Medulla oblongata (tissue), 1 donor: ENCODE results near the gene IDH3G.

Experiments used
- DNase-seq: peaks from one replicate; pipeline ENCODE4 v3.0.0-alpha.2; 2015; ENCODE audit errors: extremely low spot score

Gene IDH3G

DNA sequence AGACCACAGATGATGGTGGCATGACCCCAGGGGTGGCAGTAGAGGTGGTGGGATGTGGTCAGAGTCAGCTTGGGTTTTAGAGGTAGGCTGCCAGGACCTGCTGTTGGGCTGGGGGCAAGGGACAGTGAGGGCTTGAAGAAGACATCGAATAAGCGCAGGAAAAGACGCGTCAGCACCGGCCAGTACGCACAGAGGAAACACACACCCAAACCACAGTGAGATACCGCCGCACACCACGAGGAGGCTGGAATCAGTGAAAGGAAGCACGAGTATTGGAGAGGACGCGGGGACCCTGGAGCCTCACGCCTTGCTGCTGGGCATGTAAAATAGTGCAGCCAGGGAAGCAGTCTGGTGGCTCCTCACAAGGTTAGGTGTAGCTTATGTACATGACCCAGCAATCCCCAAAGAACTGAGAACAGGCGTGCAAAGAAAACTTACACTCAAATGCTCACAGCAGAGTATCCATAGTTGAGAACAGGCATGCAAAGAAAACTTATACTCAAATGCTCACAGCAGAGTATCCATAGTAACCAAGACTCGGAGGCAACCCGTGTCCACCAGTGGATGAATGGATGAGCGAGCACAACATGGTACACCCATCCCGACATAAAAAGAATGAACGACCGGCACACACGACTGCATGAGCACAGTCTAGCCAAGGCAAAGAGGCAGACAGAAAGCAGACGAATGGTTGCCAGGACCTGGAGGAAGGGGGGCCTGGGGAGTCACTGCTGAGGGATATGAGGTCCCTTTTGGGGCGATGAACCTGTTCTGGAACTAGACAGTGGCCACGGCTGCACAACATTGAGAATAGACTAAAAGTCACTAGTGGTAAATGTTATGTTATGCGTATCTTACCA lies 22.9 kb upstream of the IDH3G start:
- no peak for DNase-seq

DNA sequence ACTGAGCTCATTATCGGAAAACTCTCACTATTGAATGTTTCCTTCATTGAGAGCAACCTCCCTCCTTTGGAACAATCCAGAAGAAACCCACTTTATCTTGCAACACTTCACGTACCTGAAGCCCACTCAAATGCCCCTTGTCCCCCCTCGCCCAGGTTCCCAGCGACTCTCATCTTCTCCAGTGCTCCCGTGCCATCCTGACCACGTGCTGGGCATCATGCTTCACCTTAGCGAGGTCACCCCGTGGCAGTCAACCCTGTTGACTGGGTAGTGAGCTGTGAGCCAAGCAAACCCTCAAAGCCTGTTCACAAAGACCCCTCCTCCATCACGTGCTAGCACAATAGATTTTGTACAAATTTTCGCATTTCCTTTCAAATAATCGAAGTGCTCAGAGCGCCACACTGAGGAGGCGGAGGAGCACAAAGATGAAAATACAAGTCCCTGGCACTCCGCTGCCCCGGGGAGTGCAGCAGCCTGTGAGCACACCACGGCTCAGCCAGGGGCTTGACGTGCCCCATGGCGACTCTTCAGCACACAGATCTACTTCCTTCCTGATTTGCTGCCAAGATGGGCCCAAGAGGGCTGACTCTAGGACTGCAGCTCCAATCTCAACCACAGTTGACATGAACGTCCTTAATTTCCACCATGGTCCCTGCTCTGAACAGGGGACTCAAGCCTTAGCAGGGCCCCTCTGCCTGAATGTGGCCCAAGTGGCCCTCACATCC lies 20.6 kb upstream of the IDH3G start:
- DNase-seq = no peak

DNA sequence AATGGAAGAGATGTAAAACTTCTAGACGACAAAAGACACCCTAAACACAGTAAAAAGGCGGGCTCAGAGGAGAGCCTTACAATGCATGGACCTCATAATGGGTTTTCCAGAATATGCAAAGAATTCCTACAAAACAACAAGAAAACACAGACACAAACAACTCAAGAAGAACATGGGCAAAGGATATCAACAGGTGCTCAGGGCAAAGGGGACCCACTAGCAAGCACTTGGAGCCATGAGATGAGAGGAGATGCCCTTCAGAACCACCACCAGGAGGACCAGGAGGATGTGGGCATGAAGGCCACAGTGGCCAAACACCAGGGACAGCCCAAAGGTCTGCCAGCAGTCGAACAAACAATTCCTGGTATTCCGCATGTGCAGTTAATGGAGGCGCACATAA lies 19.0 kb upstream of the IDH3G start:
- no peak for DNase-seq

DNA sequence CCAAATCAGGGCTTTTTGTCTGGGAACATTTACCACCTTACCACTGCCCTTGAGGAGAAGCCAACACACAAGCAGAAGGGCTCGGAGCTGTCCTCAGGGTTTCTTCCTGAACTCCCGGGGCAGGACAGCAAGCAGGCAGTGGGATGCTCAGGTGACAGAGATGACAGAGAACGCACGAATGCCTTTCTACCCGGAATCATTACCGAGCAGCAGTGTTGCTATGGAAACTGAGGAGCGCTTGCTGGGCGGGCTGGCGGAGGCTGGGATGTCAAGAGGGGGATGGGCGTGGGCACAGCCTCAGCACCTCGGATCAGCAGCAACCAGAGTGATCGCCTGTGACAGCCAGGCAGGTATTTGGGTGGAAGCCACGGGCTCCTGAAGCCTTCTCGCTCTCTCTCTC lies 18.0 kb upstream of the IDH3G start:
- DNase-seq = no peak

DNA sequence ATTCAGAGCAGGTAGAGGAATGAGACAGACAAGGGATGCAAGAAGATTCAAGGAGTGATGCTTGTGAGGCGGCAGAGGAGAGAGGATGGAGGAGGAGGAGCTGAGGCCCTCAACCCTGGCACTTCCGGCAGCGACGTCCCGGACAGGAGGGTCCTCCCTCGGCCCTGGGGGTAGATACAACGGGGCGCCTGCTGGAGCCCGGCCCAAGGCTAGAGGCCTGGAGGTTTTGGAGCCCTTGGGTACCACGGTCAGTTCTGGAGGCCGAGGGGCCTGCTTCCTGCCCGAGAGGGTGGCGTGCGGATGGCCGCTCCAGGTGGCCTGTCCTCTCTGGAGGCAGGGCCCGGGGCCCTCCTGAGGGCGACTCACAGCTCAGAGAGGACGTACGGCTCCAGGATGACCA lies 13.8 kb upstream of the IDH3G start:
- no peak for DNase-seq

DNA sequence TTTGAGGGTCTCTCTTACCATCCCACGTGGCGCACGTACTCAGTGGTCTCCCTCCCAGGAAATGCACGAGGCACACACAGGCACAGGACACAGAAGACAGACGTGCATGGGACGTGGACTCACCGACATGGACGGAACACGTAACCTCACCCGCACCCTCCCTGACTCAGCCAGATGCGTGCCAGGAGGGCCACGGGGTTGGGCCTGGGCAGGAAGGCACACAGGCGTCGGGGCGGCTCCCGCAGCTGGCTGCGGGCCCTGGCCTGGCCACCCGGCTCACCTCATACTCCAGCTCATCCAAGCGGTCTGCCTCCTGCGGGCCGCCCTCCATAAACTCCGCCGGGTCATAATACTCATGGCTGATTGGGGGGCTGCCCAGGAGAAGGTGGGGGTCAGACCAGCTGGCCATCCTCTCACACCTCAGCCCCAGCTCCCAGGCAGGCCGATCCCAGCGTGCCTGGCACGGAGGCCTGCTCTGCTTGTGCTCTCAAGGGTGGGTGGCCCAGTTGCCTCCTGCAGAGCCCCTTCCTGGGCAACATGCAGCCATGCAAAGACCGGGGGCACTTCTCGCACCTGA lies 12.9 kb upstream of the IDH3G start:
- DNase-seq = no peak

DNA sequence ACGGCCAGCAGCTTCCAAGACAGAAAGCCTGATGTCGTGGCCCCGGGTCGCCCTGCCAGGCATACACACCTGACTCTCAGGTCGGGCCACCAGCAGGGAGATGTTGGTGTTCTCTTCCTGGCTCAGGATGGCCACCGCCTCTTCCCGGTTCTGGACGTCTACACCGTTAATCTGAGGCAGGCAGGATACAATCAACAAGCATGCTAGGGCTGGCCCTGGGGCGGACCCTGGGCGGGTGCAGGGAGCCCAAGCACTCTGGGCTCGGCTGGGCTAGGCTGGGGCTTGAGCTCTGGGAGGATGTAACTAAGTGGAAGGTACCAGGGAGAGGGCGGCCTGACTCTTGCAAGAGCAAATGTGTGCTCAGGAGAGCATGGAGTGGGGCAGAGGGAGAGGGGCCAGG lies 11.3 kb upstream of the IDH3G start:
- no peak for DNase-seq

DNA sequence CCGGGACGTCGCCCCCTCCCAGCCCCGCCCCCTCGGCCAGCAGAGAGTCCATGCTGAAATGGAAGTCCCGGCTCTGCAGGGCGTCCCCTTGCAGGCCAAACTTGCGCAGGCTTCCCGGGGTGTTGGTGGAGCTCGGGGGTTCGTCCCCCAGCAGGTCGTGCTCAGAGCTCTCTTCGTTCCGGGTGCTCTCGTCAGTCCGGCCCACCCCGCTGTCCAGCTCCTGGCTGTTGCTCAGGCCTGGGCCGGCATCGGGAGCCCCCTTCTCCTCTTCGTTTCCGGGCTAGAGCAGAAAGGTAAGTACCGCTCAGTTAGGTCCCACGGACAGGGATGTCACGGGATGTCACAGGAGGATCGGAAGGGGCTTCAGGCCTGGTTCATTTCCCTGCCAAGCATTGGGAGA lies 10.4 kb upstream of the IDH3G start:
- DNase-seq = no peak

DNA sequence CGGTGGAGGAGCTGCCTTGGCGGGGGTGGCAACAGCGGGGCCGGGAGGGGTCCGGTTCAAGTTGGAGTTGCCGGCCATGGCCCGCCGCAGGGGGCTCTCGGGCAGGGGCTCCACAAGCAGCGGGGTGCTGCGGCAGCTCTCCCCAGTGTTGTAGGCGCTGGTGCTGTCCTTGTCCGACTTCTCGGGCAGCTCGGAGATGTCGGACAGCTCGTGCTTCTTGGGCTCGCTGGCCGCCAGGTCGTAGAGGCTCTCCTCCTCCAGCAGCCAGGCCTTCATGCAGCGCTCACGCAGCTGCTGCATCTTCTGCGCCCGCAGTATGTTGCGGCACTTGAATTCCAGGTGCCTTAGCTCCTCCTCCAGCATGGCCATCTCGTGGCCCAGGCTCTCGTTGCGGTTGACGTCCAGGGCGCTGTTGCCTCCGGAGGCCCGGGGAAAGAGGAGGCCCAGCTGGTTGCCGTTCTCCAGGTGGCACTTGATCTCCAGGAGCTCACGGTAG lies 10.0 kb upstream of the IDH3G start:
- DNase-seq = no peak

DNA sequence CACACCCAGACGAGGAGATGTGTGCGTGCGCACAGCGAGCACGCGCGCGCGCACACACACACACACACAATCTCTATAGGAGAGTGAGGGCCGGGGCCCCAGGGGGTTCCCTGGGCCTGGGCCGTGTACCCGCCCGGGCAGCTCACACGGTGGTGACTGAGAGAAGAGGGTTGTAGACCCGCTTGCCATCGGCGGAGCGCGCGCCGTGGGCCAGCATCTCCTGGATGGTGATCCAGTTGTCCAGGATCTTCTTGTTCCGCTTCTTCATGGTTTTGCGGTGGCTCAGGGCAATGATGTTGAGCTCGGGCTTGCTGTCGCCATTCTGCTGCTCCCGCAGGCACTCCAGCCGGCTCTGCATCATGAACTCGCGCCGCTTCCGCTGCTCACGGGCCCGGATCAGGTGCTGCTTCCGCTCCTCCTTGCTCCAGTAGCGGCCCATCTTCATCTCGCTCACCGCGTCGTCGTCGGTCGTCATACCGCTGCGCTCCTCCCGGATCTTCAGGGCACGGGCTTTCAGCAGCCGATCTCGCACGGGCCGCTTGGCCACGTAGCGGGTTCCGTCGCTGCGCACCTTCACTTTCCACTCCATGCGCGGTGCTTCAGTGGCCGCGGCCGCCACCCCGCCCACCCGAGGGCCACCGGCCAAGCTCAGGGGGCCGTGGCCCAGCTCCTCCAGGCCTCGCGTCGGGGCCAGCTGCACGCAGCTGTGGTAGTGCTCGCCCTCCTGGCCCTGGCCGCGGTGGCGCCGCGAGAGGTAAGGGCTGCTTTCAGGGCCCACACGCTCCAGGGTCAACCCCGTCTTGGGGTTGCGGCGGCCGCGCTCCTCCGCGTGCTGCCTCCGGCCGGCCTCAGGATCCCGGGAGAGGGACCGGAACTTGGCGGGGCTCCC lies 9.3 kb upstream of the IDH3G start:
- DNase-seq = no peak

DNA sequence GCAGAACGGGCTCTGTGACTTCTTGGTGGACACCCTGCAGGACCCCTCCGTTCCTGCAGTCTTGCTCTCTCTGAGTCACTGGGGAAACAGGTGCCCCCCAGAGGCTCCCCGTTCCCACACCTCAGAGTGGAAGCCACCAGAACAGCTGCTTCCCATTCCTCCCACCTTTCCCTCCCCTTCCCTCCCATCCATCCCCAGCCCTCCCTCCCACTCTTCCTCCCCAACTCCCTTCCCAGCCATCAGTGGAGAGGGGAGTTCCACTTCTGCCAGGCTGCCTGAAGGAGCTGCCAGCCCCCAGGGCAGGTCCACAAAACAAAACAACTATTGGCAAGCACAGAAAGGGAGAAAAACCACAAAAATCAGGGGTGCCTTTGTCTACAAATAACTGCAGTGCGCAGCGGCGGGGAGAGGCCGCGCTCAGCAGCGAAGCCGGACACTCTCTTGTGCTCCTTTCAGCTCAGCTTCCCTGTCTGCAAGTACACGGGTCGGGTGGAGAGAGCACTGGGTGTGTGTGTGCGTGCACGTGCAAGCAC lies 8.4 kb upstream of the IDH3G start:
- no peak for DNase-seq

DNA sequence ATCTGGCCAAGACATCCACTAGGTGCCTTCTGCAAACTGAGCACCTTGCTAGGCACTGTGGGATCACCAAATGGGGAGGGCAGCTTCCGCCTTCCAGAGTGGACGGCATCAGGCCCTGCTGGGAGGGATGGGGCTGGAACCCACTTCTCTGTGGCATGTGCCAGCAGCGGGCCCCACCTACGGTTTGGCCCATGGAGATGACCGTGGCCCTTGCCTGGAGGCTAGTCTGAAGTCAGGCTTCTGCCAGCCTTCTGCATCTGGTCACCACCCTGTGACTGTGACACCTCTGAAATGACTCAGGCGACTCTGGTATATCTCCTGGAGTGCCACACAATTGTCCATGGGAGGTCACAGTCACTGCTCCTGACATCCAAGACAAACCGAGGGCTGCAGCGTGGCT lies 7.5 kb upstream of the IDH3G start:
- no peak for DNase-seq

DNA sequence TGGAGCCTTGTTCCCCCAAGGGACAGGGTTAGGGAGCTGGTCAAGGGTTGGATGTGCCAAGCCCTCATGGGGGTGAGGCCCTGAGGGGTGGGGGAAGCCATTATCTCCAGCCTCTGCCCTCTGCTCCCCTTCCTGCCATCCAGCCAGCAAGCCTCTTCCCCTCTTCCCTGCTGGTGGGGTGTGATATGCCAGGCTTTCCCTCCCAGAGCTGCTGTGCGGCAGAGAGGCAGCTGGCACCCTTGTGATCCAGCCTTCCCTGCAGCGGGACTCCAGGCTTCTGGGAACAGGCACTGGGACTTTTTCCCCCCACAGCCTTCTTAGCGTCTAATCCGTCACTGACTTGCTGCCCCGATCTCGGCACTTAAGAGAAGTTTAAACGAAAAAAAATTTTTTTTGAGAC lies 6.6 kb upstream of the IDH3G start:
- DNase-seq = peak; percentile 22

DNA sequence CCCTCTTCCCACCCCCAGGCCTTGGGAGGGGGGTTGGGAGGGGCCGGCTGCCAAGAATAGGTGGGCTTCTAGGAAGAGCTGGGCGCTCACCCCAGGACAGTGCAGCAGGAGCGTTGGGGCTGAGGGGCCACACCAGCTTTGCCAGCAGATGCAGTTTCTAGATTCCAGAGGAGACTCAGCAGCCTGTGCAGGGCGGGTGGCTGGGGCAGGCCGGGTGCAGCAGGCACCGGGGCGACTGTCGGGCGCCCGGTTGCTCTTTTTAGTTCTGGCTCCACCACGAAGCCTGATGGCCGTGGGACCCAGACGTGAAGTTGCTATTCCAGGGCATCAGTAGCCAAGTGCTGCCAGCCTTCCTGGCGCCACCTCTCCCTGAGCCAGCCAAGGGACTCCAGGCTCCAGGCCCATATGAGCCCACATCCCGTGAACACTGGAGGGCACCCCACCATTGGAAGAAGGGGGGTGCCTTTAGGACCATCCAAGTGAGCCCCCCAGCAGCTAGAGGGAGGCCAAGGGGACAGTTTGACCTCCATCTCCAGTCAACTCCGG lies 6.1 kb upstream of the IDH3G start:
- DNase-seq = peak; percentile 38

DNA sequence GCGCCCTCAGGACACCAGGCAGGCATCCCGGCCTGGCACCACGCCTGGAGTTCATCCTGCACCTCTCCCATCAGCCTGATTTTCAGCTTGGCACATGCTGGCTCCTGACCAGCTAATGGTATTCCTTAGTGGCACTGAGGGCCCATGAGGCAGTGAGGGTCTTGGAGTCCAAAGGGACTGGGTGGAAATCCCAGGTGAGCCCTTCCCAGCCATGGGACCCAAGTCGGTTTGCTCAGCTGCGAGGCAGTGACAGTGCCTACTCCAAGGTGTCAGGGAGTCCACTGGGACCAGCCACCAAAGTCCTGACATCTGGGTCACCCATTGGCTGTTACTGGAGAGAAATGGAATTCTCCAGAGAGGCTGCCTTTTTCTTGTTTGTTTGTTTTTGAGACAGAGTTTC lies 5.2 kb upstream of the IDH3G start:
- no peak for DNase-seq

DNA sequence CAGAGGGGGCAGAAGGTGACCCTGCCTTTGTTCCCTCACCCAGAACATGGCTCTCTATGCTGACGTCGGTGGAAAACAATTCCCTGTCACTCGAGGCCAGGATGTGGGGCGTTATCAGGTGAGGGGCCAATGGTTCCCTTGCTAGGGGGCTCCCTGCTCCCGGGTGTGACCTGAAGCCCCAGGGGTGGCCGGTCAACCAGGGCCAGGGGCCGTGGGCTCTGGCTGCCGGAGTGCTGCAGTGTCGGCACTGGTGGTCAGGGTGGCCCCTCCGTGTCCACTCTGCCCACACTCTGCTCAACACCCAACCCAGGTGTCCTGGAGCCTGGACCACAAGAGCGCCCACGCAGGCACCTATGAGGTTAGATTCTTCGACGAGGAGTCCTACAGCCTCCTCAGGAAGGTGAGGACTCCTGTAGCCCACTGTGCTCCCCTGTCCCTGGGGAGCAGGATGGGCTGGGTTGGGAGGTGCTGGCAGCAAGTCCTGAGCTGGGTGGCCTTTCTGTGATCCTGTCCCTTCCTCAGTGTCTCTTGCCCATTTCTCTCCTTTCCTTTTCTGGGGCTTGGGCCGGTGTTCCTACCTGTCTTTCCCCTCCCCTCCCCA lies 3.3 kb upstream of the IDH3G start:
- no peak for DNase-seq

DNA sequence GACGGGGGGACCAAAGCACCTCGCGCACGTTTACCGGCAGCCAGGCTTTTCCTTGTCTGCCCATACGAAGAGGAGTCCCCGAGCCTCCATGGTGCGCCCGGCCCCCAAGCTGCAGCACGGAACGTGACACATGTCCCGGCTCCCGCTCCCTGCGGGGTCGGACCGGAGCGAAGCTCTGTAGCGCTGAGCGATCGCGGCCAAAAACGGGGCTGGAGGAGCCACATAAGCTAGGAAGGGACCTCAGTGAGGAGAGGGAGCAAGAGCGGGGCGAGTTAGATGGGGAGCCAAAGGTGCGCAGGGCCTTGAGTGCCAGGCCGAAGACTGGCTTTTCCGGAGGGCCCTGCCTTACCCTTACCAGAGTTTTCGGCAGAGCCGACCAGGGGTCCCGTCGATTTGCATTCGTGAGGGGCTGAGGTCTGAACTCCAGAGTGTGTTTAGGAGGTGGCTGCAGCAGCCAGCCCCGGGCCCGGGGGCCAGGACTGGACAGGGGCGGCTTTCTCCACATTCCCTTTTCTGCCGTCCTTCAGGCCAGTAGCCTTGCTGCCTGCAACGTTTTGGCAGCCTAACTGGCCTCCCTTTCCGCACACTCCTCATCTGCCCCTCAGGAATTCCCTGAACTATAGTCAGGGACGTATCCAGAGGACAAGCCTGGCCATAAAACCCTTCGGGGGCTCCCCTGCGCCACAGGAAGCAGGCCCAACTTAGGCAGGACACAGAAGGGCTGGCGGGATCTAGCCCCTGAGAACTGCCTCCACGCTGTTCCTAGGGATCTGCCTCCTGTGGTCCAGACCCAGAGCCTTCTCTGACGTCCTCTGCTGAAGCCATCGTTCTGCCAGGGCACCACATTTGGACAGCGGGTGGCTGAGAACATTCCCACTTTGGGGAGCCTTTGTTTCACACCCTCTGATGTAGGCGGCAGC lies 982 bp upstream of the IDH3G start:
- DNase-seq = no peak

DNA sequence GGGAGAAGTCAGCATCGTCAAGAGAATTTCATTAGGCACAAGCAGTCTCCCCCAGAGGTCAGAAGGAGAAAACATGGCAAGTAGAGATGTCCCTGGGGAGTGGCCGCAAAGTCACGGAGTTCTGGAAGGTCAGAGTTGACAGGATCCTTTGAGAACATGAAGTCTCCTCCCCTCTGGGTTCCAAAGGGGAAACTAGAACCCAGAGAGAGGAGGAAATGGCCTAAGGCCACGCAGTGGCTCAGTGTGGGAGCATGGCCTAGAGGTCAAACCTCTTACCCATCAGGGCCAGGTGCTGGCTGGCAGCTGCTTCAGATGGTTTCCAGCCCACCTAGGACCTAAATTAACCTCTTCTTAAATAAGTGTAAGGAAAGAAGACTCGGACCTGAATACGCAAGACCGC lies 884 bp downstream of the IDH3G start:
- no peak for DNase-seq

DNA sequence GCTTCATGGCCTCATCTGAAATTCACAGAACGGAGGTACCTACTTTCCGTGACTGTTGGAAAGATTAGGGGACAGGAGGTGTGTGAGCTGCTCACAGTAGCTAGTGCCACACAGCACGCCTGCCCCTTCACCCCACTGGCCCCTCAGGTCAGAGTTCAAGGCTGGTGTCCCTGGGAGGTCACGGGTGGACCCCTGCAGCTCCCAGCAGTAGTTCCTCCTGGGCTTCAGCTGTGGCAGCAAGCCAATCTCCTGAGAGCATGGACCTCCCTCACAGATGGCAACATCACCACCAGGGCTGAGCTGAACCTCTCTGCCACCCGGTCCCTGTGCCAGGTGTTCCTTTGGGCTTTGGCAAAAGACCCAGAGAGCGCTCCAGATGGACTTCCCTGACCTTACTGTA lies 1.8 kb downstream of the IDH3G start:
- no peak for DNase-seq
